ENCODE measurements around the gene SUSD5.
"Not testable (repeated sequence)": the region's sequence is repeated elsewhere in the genome, so short reads cannot be mapped to it uniquely, and the experiment has no call there.

The SUSD5 gene

GRCh38 chr3:33115024-33115768, 103.4 kb downstream of the SUSD5 start:
- no peak for DNase-seq (ENCODE audit: low read depth)

DNA sequence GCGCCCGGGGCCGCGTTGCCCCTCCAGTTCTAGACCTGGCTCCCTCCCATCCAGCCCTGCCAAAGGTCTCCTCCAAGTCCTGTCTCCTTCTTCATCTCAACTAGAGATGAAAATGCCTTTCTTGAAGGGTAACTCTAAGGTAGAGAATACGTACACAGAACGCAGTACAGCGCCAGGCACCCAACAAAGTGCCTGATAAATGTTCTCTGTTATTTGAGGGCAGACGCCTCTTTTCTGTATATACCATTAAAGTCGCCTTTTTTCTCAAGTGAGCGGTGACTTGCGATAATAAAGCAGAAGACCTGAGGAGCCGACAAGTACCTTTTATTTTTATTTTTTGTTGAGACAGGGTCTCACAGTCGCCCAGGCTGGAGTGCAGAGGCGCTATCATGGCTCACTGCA, 104.0 kb downstream of the SUSD5 start:
- no peak for DNase-seq (ENCODE audit: low read depth)

DNA sequence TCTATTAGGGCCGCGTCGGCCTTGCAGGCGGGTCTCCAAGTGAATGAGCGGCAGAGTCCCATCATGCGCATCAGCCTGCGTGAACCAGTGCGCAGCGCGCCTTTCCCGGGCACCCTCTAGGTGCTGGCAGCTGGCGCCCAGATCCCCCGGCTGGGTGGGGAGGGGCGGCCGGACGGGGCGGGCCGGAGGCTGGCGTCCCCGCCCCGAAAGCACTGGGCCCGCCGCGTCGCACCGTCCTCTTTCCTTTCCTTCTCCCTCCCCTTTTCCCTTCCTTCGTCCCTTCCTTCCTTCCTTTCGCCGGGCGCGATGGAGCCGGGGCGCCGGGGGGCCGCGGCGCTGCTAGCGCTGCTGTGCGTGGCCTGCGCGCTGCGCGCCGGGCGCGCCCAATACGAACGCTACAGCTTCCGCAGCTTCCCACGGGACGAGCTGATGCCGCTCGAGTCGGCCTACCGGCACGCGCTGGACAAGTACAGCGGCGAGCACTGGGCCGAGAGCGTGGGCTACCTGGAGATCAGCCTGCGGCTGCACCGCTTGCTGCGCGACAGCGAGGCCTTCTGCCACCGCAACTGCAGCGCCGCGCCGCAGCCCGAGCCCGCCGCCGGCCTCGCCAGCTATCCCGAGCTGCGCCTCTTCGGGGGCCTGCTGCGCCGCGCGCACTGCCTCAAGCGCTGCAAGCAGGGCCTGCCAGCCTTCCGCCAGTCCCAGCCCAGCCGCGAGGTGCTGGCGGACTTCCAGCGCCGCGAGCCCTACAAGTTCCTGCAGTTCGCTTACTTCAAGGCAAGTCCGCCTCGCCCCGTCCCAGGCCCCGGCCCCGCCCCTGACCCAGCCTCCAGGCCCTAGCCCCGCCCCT, 104.6 kb downstream of the SUSD5 start, which contains the start of gene CRTAP:
TSS of gene CRTAP (plus strand) at position 243 of the 850 bp plus-strand sequence. CDS start at position 307, 64 bp downstream.
- DNase-seq (ENCODE audit: low read depth): peak; percentile 82

GRCh38 chr3:33111581-33111980, 107.0 kb downstream of the SUSD5 start:
- DNase-seq (ENCODE audit: low read depth): no peak

GRCh38 chr3:33106854-33107253, 111.8 kb downstream of the SUSD5 start:
- not testable (repeated sequence) for DNase-seq (ENCODE audit: low read depth)

DNA sequence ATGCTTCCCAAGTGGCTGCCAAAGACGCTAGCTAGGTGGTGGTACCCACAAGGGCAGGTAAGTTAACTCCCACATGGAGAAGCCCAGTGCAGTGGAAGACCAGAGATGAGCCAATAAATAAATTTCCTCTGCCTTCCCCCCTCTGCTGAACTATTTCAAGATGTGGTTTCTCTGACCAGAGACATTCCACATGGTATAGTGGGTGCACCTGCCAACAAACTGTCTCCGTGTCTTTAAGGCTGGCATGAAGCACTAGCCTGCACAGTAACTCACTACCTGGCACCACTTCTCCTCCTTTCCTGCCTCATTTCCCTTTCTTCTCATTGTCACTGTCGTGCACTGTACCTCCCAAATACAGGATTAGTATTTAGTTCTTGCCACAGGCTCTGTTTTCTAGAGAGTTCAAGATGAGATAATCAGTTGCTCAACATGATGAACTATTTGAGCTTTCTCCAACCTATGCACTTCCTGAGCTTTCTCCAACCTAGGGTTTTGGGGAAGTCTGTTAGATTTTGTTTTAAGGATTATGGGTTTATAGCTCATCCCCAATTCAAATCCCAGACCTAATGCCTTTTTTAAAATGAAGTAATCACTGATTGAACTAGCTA, 113.2 kb downstream of the SUSD5 start:
- DNase-seq (ENCODE audit: low read depth): no peak

DNA sequence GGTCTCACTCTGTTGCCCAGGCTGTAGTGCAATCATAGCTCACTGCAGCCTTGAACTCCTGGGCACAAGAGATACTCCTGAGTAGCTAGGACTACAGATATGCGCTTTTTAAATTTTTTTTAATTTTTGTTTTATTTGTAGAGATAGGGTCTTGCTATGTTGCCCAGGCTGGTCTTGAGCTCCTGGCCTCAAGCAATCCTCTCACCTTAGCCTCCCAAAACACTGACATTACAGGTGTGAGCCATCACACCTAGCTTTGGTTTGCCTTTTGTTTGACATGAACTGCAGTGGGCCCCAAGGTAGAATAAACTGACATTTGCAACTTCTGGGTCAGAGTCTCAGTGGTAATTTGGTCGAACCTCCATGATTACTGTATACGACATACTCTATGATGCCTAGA, 113.8 kb downstream of the SUSD5 start:
- no peak for DNase-seq (ENCODE audit: low read depth)

DNA sequence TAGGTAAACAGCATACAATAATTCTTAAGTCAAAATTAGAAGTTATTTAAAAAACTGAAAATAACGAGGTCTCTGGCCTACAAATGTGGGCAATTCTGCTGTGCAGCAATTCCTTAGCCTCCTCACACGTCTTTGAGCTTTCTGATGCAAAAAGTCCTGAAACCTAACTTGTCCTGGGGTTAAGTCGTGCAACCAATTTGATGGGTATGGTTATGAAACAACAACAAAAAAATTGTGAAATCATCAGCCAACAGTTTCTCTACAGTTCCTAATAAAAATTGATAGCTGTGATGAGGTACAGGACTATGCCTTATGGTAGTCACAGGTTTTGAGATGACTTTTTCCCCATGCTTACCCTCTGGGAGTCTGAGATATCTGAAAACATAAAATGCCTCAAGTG, 115.1 kb downstream of the SUSD5 start:
- DNase-seq (ENCODE audit: low read depth): no peak

- DNase-seq (ENCODE audit: low read depth): no peak
Observed at GRCh38 chr3:33103034-33103433, 115.6 kb downstream of the SUSD5 start.

DNA sequence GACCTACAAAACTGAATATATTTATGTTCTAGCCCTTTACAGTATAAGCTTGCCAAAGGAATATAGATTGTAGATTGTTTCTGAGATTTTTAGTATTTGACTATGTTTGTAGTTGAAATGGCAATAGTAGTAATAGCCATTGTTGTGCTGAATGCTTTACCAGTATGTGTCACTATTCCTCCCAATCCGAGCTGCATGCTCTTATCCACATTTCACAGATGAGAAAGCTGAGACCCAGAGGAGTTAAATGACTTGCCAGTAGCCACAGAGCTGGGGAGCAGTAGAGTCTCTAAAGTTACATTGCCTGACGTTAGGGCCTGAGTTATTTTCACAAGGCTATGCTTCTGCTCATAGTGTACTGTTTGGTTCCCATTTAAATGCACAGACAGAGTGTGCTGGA, 118.4 kb downstream of the SUSD5 start:
- no peak for DNase-seq (ENCODE audit: low read depth)

All from activated T-cell treated with anti-CD3 and anti-CD28 coated beads for 24 hours (primary cell).